ENCODE results near the gene TMEM141.
"Not testable (repeated sequence)": the region's sequence is repeated elsewhere in the genome, so short reads cannot be mapped to it uniquely, and the experiment has no call there.

The TMEM141 gene

DNA sequence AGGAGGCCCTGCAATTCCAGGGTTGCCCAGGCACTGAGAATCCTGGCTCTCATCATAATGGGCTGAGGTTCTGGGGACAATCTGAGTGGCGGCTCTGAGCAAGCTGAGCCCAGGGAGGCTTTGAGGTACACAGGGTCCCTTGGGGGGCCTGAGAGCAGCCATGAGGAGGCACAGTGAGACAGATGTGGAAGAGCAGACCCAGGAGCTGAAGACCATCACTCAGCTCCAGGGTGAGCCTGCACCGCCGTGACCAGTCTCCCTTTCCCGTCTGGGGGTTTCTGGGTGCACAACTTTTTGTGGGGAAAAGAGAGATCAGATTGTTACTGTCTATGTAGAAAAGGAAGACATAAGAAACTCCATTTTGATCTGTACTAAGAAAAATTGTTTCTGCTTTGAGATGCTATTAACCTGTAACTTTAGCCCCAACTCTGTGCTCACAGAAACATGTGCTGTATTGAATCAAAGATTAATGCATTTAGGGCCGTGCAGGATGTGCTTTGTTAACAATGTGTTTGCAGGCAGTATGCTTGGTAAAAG, 5.2 kb downstream of the TMEM141 start, which contains the start of gene CCDC183:
TSS of gene CCDC183 (plus strand) at position 101 of the 537 bp plus-strand sequence. CDS start at position 161, 60 bp downstream.
- DNase-seq, result no peak

- DNase-seq, result not testable (repeated sequence)
Observed at GRCh38 chr9:136796775-136797347, 5.7 kb downstream of the TMEM141 start.

DNA sequence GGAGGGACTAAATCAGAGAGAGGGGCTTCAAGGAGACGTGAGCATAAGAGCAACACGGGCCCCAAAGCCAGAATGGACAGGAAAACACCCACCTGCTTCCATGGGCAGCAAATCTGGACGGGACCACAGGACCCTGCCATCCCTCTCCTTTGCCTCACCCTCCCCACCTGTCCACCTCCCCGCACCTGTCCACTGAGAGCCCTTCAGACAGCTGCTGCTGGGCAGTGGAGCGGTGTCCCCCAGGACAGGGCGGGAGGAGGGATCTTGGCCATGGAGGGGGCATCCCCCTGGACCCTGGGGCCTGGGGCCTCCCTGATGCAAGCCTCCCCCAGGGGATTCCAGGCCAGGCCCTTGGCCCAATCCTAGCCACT, 7.5 kb downstream of the TMEM141 start:
- no peak for DNase-seq

GRCh38 chr9:136799079-136799853, 8.1 kb downstream of the TMEM141 start:
- peak; percentile 50 for DNase-seq

- peak; percentile 62 for DNase-seq
Observed at GRCh38 chr9:136799854-136800657, 8.9 kb downstream of the TMEM141 start.

DNA sequence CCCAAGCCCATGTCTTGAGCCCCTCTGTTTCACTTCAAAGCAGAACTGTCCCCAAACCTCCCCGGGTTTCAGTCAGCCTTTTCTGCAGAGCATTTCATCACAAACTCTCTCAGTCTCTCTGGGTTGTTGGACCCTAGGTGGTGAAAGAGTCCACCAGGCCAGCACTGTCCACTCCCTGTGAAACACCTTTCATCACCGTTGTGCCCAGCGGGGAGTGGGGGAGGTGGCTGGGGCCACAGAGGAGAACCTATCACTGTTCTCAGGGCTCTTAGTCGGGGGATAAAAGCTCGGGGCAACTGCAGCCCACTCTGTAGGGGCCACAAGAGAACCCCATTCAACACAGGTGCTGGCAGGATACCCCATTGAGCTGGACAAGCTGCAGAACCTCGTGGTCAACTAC, 11.2 kb downstream of the TMEM141 start:
- DNase-seq, result no peak

- DNase-seq, result not testable (repeated sequence)
Observed at GRCh38 chr9:136803009-136803550, 11.9 kb downstream of the TMEM141 start.

- DNase-seq, result no peak
Observed at GRCh38 chr9:136803551-136804508, 12.7 kb downstream of the TMEM141 start.

GRCh38 chr9:136804509-136805206, 13.5 kb downstream of the TMEM141 start:
- no peak for DNase-seq

GRCh38 chr9:136805207-136805740, 14.1 kb downstream of the TMEM141 start:
- DNase-seq, result no peak

DNA sequence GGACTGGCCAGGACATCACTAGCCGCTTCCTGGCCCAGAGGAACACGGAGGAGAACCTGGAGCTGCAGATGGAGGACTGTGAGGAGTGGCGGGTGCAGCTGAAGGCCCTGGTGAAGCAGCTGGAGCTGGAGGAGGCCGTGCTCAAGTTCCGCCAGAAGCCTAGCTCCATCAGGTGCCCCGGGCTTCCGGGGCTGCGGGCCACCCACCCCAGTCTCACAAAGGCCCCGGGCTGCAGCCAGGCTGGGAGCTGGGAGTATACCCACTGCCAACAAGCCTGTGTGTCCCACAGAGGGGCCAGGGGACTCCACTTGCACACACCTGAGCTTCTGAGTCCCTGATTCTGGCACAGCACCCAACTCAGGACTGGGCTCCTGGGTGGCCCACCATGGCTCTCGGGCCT, 14.9 kb downstream of the TMEM141 start:
- no peak for DNase-seq

- no peak for DNase-seq
Observed at GRCh38 chr9:136806631-136807201, 15.6 kb downstream of the TMEM141 start.

- DNase-seq, result peak; percentile 46
Observed at GRCh38 chr9:136807281-136808074, 16.3 kb downstream of the TMEM141 start, which contains the start of gene RABL6. RABL6 (plus strand) TSS chr9:136807948; CDS start chr9:136808197, 249 bp downstream.

- no peak for DNase-seq
Observed at GRCh38 chr9:136808075-136808805, 17.1 kb downstream of the TMEM141 start.

GRCh38 chr9:136808806-136809158, 17.6 kb downstream of the TMEM141 start:
- DNase-seq, result no peak

DNA sequence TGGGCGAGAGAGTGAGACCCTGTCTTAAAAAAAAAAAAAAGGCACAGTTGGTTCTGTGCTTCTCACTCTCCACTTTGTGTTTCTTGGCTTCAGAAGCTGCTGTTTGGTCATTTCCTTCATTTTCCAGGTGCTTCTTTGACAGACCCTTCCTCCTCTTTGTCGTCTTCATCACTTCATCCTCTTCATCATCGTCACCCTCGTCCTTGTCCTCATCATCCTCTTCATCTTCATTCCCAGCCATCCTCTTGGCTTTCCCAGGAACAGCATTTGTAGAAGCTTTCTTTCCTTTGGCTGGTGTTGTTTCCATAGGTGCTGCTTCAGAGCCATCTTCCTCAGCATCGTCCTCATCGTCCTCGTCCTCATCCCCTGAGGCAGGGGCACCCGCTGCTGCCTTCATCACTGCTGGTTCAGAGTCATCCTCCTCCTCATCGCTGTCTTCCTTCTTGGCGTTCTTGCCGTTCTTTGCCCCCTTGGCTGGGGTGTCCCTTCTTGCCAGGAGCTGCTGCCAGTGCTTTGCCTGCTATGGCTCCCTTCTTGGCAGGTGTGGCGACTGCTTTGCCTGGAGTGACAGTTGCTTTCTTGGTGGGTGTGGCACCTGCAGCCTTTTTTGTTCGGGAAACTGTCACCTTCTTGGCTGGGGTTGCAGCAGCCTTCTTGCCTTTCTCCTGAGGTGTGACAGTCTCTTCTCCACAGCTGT, 23.7 kb downstream of the TMEM141 start:
- no peak for DNase-seq

GRCh38 chr9:136815422-136815782, 24.3 kb downstream of the TMEM141 start:
- no peak for DNase-seq
